ENCODE measurements around the gene ITSN1. TPM values are rescaled to one million over a fixed set of nuclear protein-coding genes. Genes with fewer than 3 reads are reported as not detected.

ITSN1 gene
- total and polyA plus RNA-seq, 8 donors, result 6.0 to 83.5 (median 25.4) TPM

- Histone ChIP-seq H3K4me1 (peaks cover 0 to 12% (median 5%) of the 10 kb centered on the region in 4 donors), H3K27me3 (no peaks in the 10 kb centered on the region), H3K4me3 (no peak overlapping the region), H3K36me3 (no peaks in the 10 kb centered on the region), H3K9me3 (peaks cover 0 to 6% (median 3%) of the 10 kb centered on the region in 4 donors), H3K27ac (no peak overlapping the region)
- TF ChIP-seq POLR2A (IDR thresholded peaks at IDR 0.05) (no peak), POLR2AphosphoS5 (IDR thresholded peaks at IDR 0.05) (no peak), EP300 (IDR thresholded peaks at IDR 0.05) (no peak), CTCF (IDR thresholded peaks at IDR 0.05) (no peak)
- WGBS, 5 donors, result 84 to 94% (median 85%) methylated on average over 2 of the region's 2 CpGs
- DNase-seq, result no peak
- intact Hi-C loops (cut with DNase I; ENCODE audit: low total_unique reads), result no loop called here
Observed at GRCh38 chr21:33752260-33752659, 110.0 kb downstream of the ITSN1 start.

DNA sequence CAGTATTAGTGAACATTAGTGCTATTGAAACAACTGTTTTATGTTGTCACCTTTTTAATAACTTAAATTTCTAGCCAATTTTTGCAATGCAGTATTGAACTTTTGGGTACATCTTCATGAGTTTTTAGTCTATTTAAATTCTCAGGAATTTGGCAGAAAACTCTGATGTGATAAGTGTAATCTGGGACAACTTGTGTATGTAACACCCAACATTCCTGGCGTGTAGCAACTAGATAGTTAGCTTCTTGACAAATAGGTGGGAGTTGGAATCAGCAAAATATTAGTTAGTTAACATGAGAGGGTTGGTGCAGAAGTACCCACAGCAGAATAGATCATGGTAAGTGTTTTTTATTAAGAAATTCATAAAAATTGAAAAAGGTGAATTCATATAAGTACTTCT lies 111.6 kb downstream of the ITSN1 start:
- WGBS, 5 donors, result 59 to 84% (median 70%) methylated on average over 1 of the region's 1 CpG
- Histone ChIP-seq H3K9me3 (no peaks in the 10 kb centered on the region), H3K36me3 (peaks cover 0 to 5% (median 0%) of the 10 kb centered on the region in 4 donors), H3K27me3 (no peaks in the 10 kb centered on the region), H3K27ac (no peak overlapping the region), H3K4me1 (peaks cover 0 to 12% (median 5%) of the 10 kb centered on the region in 4 donors), H3K4me3 (no peak overlapping the region)
- no peak for TF ChIP-seq EP300 (IDR thresholded peaks at IDR 0.05)
- TF ChIP-seq POLR2A (IDR thresholded peaks at IDR 0.05), result no peak
- no peak for TF ChIP-seq CTCF (IDR thresholded peaks at IDR 0.05)
- TF ChIP-seq POLR2AphosphoS5 (IDR thresholded peaks at IDR 0.05), result no peak
- DNase-seq, result no peak
- intact Hi-C loops (cut with DNase I; ENCODE audit: low total_unique reads), result no loop called here

DNA sequence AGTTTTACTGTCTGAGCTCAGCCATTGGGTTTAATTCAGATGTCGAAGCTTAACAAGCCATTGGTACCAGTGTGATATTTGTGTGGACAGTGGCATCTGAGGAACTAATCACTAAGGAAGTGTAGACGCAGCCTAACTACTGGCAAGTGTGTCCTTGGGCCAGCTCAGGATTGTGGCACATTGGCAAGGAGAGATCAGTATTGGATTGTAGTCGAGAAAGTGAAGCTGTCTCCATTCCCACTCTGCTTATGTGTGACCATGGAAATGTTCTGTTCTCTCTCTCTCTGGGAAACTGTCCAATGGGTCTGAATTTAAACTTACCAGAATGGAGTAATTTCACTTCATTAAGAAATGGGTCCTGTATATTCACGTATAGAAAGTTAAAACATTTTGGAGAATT lies 112.2 kb downstream of the ITSN1 start:
- no peaks in the 10 kb centered on the region for H3K9me3 ChIP-seq
- no peak overlapping the region for H3K4me3 ChIP-seq
- H3K36me3 ChIP-seq, result peaks cover 0 to 5% (median 0%) of the 10 kb centered on the region in 4 donors
- DNase-seq, result no peak
- intact Hi-C loops (cut with DNase I; ENCODE audit: low total_unique reads), result no loop called here
- no peaks in the 10 kb centered on the region for H3K27me3 ChIP-seq
- TF ChIP-seq POLR2A (IDR thresholded peaks at IDR 0.05) (no peak), EP300 (IDR thresholded peaks at IDR 0.05) (no peak), CTCF (IDR thresholded peaks at IDR 0.05) (no peak), POLR2AphosphoS5 (IDR thresholded peaks at IDR 0.05) (no peak)
- no peak overlapping the region for H3K27ac ChIP-seq
- 62 to 88% (median 80%) methylated on average over 4 of the region's 4 CpGs for WGBS, 5 donors
- H3K4me1 ChIP-seq, result peaks cover 0 to 12% (median 5%) of the 10 kb centered on the region in 4 donors

GRCh38 chr21:33755354-33755753 lies 113.1 kb downstream of the ITSN1 start:
- no peak for DNase-seq
- peaks cover 0 to 5% (median 0%) of the 10 kb centered on the region in 4 donors for H3K36me3 ChIP-seq
- H3K9me3 ChIP-seq, result no peaks in the 10 kb centered on the region
- no peaks in the 10 kb centered on the region for H3K27me3 ChIP-seq
- 28 to 62% (median 44%) methylated on average over 1 of the region's 1 CpG for WGBS, 5 donors
- H3K27ac ChIP-seq, result no peak overlapping the region
- H3K4me3 ChIP-seq, result no peak overlapping the region
- peaks cover 0 to 12% (median 5%) of the 10 kb centered on the region in 4 donors for H3K4me1 ChIP-seq
- intact Hi-C loops (cut with DNase I; ENCODE audit: low total_unique reads), result no loop called here
- TF ChIP-seq POLR2AphosphoS5 (IDR thresholded peaks at IDR 0.05) (no peak), CTCF (IDR thresholded peaks at IDR 0.05) (no peak), EP300 (IDR thresholded peaks at IDR 0.05) (no peak), POLR2A (IDR thresholded peaks at IDR 0.05) (no peak)
